ENCODE results near the gene GJC1.

GJC1 gene

DNA sequence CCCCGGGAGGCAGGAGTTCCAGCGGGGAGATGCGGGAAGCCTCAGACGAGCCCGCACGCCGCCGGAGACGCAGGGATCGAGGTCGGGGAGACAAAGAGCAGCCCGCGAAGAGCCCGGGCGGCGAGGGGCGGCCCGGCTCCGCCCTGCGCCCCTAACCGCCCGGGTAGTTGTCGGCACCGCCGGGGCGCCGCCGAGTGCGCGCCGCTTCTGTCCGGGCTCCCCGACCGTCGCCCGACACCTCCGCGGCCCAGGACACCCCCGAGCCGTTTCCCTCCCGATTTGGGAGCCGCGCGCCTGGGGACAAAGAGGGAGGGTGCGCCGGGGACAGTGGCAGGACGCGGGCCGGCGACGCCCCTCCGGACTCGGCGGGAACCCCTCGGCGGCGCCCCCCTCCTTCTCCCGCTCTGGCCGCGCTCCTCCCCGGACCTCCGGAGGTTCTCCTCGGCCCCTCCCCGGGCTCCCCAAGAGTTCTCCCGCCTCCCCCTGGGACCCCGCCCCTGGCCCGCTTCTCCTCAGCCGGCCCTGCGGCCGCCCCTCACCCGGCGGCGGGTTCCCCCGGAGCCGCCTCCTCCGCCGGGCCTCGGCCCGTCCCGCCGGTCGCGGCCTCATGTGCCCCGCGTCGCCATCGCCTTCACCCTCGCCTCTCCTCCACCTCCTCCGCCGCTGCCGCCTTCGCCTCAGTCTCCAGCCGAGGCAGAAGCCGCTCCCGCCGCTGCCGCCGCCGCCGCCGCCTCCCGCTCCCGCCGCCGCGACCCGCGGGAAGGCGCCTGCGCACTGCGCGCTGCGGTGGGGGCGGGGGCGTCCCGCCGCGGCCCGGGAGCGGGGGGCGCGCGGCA, at the start of gene GJC1:
Gene GJC1, minus strand, starts transcription at position 765 of the 836 bp plus-strand sequence. CDS start 24,470 bp downstream, outside the sequence.
- peak; percentile 51 for DNase-seq

- no peak for DNase-seq
Measured at GRCh38 chr17:44879376-44879775, 49.3 kb upstream of the GJC1 start.

DNA sequence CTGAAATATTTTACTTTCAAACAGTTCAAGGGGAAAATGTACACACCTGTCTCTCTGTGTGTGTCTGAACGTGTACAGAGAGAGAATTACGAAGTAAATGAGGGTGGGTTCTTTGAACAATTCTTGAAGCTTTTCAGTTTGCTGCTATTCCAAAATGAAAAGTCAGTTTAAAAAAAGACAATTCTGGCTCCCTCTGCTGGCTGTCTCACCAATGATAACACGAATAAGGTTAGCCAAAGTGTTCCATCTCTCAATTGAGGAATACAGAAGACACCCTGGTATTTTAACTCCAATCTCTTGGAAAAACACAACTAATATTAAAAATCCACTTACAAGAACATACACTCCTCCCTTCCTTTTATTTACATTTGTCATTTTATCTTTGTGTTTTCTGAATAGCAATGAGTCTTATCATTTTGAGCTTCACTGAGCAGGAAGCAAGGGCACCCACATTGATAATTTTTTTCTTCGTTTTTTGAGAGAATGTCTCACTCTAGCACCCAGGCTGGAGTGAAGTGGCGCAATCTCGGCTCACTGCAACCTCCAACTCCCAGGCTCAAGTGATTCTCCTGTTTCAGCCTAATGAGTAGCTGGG, 48.6 kb upstream of the GJC1 start:
- DNase-seq, result peak; percentile 64

- DNase-seq, result no peak
Measured at GRCh38 chr17:44877121-44877520, 47.0 kb upstream of the GJC1 start.

DNA sequence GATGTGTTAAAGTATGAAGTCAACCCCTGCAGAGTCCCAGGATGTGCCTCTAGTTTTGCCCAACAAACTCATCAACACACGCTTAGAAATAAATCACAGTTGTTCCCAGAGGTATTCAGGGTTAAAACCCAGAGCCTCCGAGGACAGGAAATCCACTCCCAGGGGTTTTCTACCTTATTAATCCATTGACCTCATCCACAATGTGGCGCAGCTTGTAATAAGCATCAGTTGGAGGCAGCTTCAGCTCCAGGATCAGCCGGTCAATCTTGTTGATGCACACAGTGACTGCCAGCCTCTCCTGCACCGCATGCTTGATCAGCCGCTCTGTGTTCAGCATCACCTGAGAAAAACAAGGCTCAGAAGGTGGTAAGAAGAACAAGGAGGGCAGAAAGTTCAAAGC, 45.7 kb upstream of the GJC1 start:
- no peak for DNase-seq

DNA sequence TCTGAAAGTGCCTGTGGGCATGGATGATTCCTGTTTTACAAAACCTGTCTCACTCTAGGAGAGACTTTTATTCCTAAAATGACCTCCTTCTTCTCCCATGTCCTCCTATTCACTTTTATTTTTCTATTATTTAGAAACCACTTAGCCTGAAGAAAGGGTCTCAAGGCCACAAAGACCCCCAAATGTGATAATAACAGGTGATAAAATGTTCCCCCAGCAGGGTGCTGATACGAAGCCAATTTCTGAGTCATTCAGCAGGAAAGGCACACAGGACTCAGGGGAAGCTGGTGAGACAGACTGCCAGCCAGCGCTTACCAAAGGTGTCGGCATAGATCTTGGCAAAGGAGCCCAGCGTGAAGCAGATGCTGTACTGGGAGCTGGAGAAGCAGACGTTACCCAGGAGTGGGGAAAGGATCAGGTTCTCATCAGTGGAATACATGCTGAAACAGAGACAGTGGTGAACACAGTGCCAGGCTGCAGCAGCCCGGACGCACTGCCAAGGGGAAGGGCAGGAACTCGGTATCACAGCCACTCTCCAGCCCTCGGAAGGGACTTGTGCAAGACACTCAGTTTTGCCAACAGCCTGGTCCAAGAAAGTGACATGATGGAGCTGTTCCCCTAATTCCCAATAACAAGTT, 42.2 kb upstream of the GJC1 start:
- peak; percentile 97 for DNase-seq

DNA sequence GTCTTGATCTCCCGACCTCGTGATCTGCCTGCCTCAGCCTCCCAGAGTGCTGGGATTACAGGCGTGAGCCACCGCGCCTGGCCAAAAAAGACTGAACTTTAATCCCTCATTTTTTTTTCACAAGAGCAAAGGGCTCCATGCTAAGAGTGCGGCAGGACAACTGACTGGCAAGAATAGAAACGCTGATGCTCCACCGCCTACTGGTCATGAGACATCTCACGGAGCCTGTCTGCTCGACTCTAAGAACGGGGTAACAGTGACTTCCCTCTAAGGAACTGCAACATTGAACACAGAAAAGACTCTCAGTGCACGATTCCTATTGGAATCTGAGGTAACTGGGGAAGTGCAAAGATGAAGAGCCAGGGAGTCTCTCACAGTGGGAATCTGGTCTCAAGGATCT, 41.5 kb upstream of the GJC1 start:
- DNase-seq, result no peak

DNA sequence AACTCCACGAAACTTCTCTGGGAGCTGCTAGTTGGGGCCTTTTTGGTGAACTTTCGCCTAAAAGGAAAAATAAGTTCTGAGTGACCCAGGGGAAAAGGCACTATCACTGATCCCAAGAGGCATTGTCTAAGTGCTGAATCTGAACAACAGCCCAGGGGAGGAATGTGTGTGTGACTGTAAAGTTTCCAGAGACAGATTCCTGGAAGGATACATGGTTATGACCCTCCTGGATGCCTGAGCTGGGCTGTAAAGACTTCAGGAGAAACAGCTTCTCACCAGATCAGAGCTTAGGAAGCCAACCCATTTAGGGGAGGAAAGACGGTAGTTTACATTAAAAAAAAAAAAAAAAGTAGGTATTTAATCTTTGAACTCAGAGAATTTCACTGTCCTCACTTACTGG, 37.8 kb upstream of the GJC1 start:
- no peak for DNase-seq

DNA sequence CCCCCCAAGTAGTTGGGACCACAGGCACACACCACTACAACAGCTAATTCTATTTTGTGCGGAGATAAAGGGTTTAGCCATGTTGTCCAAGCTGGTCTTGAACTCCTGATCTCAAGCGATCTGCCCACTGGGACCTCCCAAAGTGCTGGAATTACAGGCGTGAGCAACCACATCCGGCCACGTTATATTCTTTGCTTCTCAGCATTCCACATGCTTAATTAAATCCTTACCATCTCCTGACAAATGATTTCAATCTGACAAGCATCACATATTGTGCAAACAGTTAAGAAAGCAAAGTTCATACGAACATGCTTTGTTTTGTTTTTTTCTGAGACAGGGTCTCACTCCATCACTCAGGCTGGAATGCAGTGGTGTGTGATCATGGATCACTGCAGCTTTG, 35.8 kb upstream of the GJC1 start:
- DNase-seq, result no peak

- peak; percentile 74 for DNase-seq
Measured at GRCh38 chr17:44865231-44865660, 35.2 kb upstream of the GJC1 start.

DNA sequence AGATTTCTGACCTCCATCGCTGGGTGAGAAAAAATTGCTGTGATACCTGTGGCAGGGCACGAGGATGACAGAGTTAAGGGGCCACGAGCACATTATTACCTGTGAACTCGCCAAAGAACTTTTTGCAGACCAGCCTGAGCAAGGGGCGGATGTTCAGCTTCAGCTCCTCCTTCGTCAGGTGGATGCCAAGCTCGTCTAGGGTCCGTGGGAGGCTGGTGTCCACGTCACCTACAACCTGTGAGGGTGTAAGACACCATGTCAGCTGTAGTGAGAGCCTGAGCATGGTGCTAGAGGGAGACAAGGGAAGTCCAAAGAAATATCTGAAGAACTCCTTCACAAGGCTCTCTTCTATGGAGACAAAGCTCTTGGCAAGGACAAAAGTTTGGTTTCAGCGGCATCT, 34.7 kb upstream of the GJC1 start:
- no peak for DNase-seq

DNA sequence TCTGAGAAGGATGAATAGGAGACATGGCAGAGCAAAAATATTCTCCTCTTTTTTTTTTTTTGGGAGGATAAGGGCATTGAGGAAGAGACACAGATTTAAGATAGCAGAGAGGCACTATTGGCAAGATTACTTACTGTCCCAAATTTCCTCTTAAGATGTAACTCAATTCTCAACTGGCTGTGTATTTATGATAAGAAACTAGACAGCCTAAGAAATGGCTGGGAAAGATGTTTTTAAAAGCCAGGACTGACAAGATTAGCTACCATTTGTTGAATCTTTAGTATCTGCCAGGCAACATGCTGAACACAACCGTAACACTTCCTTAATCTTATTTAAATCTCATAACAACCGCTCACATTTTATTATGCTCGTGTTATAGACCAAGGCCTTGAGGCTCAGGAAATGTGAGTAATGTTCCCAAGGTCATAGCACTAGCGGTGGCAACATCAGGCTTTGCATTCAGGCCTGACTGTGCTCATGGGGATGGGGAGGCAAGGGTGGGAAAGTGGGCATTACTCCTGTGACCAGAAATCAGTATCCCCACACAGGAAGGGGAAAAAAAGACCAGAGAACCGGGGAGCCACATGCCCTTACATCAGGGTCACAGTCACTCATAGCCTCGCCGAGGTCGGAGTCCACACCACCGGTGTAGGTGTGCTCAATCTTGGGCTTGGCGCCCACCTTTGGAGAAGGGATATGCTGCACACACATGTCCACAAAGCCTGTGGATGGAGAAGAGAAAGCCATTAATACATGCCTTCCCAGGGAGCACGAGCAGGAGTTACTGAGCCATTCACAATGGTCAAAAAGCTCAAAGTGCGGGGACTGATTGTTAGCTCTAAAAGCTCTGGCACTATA, 33.2 kb upstream of the GJC1 start:
- no peak for DNase-seq

- DNase-seq, result no peak
Measured at GRCh38 chr17:44862278-44862914, 32.3 kb upstream of the GJC1 start.

DNA sequence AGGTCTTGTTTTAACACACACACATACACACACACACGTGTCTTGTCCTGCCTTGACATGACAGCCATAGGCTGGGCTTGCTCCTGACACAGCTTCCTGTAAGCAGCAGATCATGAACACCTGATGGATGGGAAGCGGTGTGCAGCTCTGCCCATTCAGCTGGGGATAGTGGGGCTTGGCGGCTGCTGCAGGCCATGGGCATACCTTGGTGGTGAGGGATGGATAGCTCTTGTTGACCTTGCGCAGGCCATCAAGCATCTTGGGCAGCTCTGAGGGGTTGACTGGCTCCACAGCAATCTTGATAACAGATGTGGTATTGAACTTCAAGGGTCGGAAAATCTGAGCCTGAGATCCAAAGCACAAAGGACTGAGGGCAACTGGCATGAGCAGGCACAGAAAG, 29.6 kb upstream of the GJC1 start:
- no peak for DNase-seq

DNA sequence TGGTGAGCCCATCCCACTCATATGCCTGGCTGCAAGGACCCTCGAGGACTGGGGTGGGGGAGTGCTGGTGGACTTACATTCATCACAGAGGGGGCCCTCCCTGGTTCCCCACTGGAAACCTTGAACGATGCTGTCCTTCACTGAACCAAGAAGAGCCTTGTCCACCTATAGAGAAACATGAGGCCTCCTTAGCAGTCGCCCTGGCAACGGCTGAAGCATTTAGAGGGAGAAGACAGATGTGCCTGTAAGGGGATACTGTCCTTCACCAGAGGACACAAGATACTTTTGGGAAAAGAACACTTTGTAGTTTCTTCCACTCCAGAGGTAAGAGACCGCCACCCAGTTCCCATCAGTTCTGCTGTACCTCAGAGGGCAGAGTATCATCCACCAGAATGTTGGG, 24.1 kb upstream of the GJC1 start:
- DNase-seq, result no peak

GRCh38 chr17:44850612-44851011, 20.5 kb upstream of the GJC1 start:
- no peak for DNase-seq

DNA sequence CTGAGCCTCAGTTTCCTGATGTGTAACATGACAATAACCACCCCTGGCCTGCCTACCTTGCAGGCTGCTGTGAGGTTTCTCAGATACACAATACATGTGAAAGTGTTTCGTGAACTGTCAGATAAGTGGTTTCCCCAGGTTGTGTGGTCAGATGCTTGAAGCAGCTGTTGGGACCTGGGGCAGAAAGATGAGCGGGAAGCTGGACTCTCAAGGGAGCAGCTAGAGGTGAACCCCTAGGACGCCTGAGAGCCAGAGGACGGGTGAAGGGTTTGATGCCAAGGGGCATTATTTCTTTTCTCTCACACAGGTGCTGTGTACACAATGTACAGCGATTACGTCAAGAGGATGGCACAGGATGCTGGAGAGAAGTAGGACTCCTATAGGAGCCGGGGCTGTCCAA, 19.9 kb upstream of the GJC1 start:
- DNase-seq, result no peak

DNA sequence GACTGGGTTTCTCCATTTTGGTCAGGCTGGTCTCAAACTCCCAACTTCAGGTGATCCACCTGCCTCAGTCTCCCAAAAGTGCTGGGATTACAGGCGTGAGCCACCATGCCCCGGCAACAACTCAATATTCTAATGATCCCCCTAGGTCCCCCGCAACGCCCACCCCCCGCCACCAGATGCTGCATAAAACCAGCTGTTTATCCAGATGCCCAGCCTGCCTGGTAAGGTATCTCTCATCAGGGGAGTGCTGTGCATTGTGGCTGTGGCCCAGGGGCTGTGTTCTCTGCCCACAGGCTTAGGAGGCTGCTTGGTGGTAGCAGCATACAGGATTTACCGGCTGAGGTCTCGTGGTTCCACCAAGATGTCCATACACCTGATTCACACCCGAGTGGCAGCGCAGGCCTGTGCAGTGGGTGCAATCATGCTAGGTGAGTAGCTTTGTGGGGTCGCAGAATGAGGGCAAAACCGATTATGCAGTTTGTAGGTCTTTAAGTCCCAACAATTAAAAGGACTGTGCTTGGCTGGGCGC, 18.9 kb upstream of the GJC1 start:
- DNase-seq, result no peak

DNA sequence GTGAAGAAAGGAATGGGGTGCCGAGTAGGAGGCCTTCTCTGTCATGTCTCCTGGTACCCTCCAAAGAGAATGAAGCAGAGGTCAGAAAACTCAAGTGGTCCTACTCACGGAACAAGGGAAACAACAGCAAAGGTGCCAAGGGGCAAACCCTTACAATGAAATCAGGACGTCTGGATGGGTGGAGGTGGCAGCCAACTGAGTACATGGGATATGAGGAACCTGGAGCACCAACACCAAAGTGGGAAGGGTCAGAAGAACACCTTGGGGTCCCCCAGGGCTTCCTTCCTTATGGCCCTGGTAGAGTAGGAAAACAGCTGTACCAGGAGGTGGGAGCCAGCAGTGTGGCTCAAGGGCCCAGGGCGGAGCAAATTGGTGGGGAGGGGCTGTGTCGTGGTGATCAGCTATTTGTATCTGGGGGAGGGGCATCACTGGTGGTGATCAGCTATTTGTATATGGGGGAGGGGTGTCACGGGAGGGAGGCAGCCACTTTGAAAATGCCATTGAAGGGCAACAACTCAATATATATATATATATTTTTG, 18.2 kb upstream of the GJC1 start:
- DNase-seq, result no peak

- DNase-seq, result no peak
Measured at GRCh38 chr17:44847586-44847985, 17.5 kb upstream of the GJC1 start, which contains the start of gene HIGD1B. TSS of gene HIGD1B (plus strand) at chr17:44847883. CDS start at chr17:44848153, 270 bp downstream.

GRCh38 chr17:44846206-44846605, 16.1 kb upstream of the GJC1 start:
- DNase-seq, result no peak

DNA sequence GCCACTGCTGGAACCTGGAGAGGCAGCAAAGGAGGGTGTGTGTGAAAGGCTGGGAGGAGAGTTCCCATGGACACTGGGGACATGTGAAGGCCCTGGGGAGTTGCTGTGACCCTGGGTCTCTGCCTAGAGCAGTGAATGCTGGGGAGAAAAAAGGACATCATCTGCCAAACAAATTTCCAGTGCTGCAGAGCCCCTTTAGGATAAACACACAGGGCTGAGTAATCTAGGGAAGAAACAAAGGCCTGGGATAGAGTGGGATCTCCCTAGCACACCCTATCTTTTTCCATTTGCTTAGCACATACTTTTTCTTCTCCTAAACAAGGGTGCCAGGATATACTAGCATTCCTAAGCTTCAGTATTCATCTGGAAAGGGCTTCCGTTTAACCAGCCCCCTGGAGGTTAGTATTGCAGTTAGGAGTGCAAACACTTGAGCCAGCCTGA, 14.3 kb upstream of the GJC1 start:
- DNase-seq, result no peak

Measured in NCI-H2227 treated with DMSO at 0.1 percent for 48 hours (cell line).